SU-DHL-6 (cell line): ENCODE data around the gene PREX1.

Experiments used
- EZH2phosphoT487 ChIP-seq: fragments of 200-600 bp; sonication (generic), shearing (Covaris generic); conservative IDR thresholded peaks from 2 replicates; pipeline ENCODE4 v1.6.1; 2018; ENCODE audit warnings: mild to moderate bottlenecking, antibody characterized with exemption, low read length, moderate library complexity, mixed read lengths
- TF ChIP-seq, protein P1 (sequence below): fragments of 200-600 bp; sonication (generic); IDR thresholded peaks from one replicate; pipeline ENCODE4 v1.5.1; 2017; ENCODE audit warnings: antibody characterized with exemption, mild to moderate bottlenecking, low read length, moderate library complexity; ENCODE audit not compliant: insufficient read depth, poor library complexity, severe bottlenecking

DNA sequence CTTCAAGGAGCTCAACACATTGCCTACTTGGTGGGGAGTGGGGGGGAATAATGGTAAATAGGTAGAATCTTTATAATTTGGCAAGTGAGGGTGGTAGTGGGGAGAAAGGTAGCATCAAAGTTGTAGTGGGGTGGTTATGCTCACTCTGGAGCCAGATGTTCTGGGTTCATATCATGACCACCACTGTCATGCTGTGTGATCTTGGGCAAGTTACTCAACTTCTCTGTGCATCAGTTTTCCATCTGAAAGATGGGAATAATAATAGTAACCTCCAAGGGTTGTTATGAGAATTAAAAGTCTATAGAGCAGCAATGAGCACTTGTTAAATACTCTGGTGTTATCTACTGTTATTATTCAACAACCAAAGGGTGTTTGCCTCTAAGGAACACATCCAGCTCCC, 22.0 kb upstream of the PREX1 start:
- TF ChIP-seq, protein P1, sequence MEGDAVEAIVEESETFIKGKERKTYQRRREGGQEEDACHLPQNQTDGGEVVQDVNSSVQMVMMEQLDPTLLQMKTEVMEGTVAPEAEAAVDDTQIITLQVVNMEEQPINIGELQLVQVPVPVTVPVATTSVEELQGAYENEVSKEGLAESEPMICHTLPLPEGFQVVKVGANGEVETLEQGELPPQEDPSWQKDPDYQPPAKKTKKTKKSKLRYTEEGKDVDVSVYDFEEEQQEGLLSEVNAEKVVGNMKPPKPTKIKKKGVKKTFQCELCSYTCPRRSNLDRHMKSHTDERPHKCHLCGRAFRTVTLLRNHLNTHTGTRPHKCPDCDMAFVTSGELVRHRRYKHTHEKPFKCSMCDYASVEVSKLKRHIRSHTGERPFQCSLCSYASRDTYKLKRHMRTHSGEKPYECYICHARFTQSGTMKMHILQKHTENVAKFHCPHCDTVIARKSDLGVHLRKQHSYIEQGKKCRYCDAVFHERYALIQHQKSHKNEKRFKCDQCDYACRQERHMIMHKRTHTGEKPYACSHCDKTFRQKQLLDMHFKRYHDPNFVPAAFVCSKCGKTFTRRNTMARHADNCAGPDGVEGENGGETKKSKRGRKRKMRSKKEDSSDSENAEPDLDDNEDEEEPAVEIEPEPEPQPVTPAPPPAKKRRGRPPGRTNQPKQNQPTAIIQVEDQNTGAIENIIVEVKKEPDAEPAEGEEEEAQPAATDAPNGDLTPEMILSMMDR = no peak
- no peak for TF ChIP-seq EZH2phosphoT487
